ENCODE data around the gene ITPK1. TPM values are rescaled to one million over a fixed set of nuclear protein-coding genes. Genes with fewer than 3 reads are reported as not detected.

ITPK1 gene
- total RNA-seq, 3 donors from 2014 or later: 27.8 to 91.7 (median 42.9) TPM

- Histone ChIP-seq H3K27me3 (no peaks in the 10 kb centered on the region), H3K9me3 (no peaks in the 10 kb centered on the region), H3K4me1 (no peaks in the 10 kb centered on the region), H3K36me3 (no peaks in the 10 kb centered on the region), H3K27ac (no peak overlapping the region), H3K4me3 (no peak overlapping the region)
- intact Hi-C loops (cut with DNase I; ENCODE audit: low total_unique reads): no loop called here
- no peak for DNase-seq (ENCODE audit: low spot score in 2 of 2)
- no peak for TF ChIP-seq POLR2A (IDR thresholded peaks at IDR 0.05)
- TF ChIP-seq CTCF (IDR thresholded peaks at IDR 0.05): no peak
- no peak for TF ChIP-seq POLR2AphosphoS5 (IDR thresholded peaks at IDR 0.05)
These were observed 7.1 kb upstream of the ITPK1 start for GRCh38 chr14:93122826-93123225.

GRCh38 chr14:93121030-93121834, 5.5 kb upstream of the ITPK1 start:
- no peak for DNase-seq (ENCODE audit: low spot score in 2 of 2)
- no peaks in the 10 kb centered on the region for H3K36me3 ChIP-seq
- no peak overlapping the region for H3K27ac ChIP-seq
- no peaks in the 10 kb centered on the region for H3K27me3 ChIP-seq
- TF ChIP-seq POLR2A (IDR thresholded peaks at IDR 0.05) (no peak), CTCF (IDR thresholded peaks at IDR 0.05) (no peak), POLR2AphosphoS5 (IDR thresholded peaks at IDR 0.05) (no peak)
- intact Hi-C loops (cut with DNase I; ENCODE audit: low total_unique reads): no loop called here
- no peaks in the 10 kb centered on the region for H3K9me3 ChIP-seq
- no peaks in the 10 kb centered on the region for H3K4me1 ChIP-seq
- H3K4me3 ChIP-seq: no peak overlapping the region

- no peaks in the 10 kb centered on the region for H3K4me1 ChIP-seq
- H3K4me3 ChIP-seq: no peak overlapping the region
- TF ChIP-seq POLR2AphosphoS5 (IDR thresholded peaks at IDR 0.05) (no peak), POLR2A (IDR thresholded peaks at IDR 0.05) (no peak), CTCF (IDR thresholded peaks at IDR 0.05) (no peak)
- H3K27ac ChIP-seq: no peak overlapping the region
- H3K27me3 ChIP-seq: no peaks in the 10 kb centered on the region
- H3K36me3 ChIP-seq: no peaks in the 10 kb centered on the region
- H3K9me3 ChIP-seq: no peaks in the 10 kb centered on the region
- intact Hi-C loops (cut with DNase I; ENCODE audit: low total_unique reads): no loop called here
- no peak for DNase-seq (ENCODE audit: low spot score in 2 of 2)
These were observed 4.8 kb upstream of the ITPK1 start for GRCh38 chr14:93120517-93120916.

- TF ChIP-seq POLR2A (IDR thresholded peaks at IDR 0.05): no peak
- no peak for TF ChIP-seq CTCF (IDR thresholded peaks at IDR 0.05)
- peak overlapping the region; percentile 95 to 100 for H3K27ac ChIP-seq
- no peaks in the 10 kb centered on the region for H3K9me3 ChIP-seq
- no peak for DNase-seq (ENCODE audit: low spot score in 2 of 2)
- H3K4me1 ChIP-seq: peaks cover 0 to 12% of the 10 kb centered on the region in 2 donors
- H3K27me3 ChIP-seq: no peaks in the 10 kb centered on the region
- H3K4me3 ChIP-seq: peak overlapping the region; percentile 70 to 91 (median 79)
- no peaks in the 10 kb centered on the region for H3K36me3 ChIP-seq
- intact Hi-C loops (cut with DNase I; ENCODE audit: low total_unique reads): loop anchor here (10.0 kb wide), 1 partner anchor 162 kb away; no protein-coding TSS in a partner anchor
These were observed 1.0 kb upstream of the ITPK1 start for GRCh38 chr14:93116676-93117200.

All from breast epithelium (tissue), 4 donors.